HG02885 (cell line): ENCODE results near the gene CCDC9B.

Source experiments
- ATAC-seq: cut with Tn5 transposase; IDR thresholded peaks from one replicate; pipeline ENCODE4 v1.9.1; 2021; ENCODE audit warnings: mild to moderate bottlenecking; ENCODE audit not compliant: unreplicated experiment, poor library complexity

CCDC9B gene

GRCh38 chr15:40296561-40297230 is 44.0 kb downstream of the CCDC9B start:
- ATAC-seq, result no peak

GRCh38 chr15:40295877-40296560 is 44.7 kb downstream of the CCDC9B start:
- ATAC-seq, result no peak

DNA sequence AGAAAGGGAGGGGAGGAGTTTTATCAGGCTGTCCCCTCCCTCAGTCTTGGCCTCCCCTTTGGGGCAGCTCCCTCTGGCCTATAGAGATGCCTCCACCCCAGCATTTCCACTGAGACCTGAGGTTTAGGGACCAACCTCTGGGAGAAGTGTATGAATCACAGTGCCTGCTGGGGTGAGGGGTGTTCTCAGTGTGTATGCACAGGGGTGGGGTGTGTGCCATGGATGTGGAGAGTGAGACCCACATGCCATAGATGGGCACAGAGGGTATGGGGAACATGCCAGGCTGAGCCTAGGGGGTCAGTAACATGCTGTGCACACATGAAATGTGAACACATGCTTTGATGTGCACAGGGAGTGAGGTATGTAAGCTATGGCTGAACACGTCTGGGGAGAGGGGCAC is 45.4 kb downstream of the CCDC9B start:
- ATAC-seq, result no peak

- no peak for ATAC-seq
These were observed 46.5 kb downstream of the CCDC9B start for GRCh38 chr15:40293905-40294895.

DNA sequence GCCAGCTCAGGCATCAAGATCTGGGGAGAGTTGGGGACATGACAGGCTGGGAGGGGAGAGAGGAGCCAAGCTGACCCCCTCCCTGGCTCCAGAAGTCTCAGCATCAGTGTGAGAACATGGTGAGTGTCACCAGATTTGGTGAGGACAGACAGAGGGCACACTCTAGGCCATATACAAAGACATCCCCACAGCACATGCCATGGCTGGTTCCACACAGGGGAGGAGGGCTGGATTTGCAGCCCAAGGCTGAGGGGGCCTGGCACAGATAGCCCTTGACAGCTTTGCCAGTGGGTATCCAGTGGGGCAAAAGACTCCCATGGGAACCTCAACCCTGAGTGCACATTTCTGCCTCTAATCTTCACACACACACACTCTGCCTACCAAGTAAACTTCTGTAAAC is 47.7 kb downstream of the CCDC9B start:
- no peak for ATAC-seq

DNA sequence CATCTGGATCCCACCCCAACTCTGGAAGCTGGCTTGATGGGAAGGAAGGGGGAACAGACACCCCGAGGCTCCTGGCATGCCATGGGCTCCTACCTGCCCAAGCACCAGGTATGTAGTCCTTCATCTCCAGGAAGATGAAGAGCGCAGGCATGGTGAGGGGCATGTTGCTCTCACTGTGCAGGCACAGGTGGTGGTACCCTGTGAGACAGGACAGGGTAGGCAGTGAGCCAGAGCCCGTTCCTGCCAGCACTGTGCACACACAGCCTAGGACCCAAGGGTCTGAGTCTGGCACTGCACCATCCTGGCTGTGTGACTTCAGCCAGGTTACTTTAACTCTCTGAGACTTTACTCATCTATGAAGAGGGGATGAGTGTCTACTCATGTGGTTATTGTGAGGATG is 48.5 kb downstream of the CCDC9B start:
- ATAC-seq, result no peak

DNA sequence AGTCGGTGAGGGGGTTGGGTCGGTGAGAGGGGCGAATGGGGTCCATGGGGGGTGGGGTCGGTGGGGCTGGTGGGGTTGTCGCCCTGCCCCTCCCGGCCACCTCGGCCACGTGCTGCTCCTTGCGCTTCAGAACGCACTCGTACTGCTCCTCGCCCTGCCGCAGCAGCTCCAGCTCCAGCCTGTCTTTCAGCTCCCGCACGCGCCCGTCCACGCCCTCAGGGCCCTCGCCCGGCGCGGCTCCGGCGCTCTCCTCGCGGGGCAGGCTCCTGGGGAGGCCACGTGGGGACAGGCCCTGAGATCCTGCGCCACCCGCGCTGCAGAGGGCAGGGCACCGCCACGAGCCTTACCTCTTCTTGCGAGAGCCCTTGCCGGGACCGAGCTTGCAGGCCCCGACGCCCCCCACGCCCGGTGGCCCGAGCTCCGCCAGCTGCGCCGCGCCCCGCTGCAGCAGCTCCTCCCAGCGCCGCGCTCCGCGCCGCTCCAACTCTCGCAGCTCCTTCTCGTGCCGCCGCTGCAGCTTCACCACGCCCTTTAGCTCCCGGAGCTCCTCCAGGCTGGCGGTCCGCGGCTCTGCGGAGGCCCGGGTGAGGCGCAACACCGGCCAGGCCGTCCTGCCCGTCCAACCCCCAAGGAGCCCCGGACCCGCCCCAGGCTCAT is 49.7 kb downstream of the CCDC9B start:
- no peak for ATAC-seq

GRCh38 chr15:40290545-40290917 is 50.2 kb downstream of the CCDC9B start:
- ATAC-seq, result no peak

- no peak for ATAC-seq
These were observed 51.5 kb downstream of the CCDC9B start for GRCh38 chr15:40289140-40289775.

DNA sequence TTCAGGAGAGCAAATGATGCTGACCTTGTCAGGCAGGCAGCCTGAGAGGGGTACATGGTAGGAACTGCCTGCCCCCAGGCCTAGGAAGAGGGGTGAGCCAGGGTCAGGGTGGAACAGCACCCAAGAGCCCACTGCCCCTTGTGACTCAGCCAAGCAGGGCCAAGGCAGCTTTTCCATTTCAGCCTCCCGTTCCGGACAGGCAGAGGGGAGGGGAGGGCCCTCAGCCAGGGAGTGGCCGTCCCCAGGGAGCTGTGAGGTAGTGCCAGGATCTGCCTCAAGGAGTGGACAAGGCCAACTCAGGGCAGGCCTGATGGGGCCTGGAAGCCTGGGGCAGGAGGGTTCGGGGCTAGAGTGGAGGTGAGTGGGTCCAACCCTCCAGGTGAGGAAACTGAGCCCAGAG is 52.8 kb downstream of the CCDC9B start:
- ATAC-seq, result no peak

- ATAC-seq, result no peak
These were observed 53.2 kb downstream of the CCDC9B start for GRCh38 chr15:40287505-40287904.

GRCh38 chr15:40286794-40287193 is 53.9 kb downstream of the CCDC9B start:
- ATAC-seq, result no peak

DNA sequence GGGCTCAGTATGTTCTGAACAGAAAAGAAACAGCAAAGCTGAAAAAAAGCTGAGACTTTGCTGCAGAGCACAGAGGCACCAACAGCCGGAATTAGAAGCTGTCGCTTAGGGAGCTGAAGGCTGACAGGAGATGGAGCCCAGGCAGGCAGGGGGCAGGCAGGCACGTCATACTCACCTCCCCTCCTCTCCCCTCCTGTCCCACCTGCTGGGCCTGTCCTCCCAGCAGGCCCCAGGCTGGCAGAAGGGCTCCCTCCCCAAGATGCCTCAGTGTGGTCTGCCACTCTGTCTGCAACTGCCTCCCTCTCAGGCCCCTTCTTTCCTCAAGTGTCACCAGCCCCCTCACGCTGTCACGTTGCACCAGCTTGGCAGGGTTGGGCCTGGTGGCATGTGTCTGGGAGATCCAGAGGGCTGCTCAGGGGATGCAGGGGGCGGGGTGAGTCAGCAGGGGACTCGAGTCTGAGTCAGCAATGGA is 54.6 kb downstream of the CCDC9B start:
- ATAC-seq, result no peak

GRCh38 chr15:40285554-40286011 is 55.2 kb downstream of the CCDC9B start:
- ATAC-seq, result no peak

GRCh38 chr15:40285151-40285550 is 55.6 kb downstream of the CCDC9B start:
- ATAC-seq, result no peak

GRCh38 chr15:40283615-40284300 is 57.0 kb downstream of the CCDC9B start:
- no peak for ATAC-seq

DNA sequence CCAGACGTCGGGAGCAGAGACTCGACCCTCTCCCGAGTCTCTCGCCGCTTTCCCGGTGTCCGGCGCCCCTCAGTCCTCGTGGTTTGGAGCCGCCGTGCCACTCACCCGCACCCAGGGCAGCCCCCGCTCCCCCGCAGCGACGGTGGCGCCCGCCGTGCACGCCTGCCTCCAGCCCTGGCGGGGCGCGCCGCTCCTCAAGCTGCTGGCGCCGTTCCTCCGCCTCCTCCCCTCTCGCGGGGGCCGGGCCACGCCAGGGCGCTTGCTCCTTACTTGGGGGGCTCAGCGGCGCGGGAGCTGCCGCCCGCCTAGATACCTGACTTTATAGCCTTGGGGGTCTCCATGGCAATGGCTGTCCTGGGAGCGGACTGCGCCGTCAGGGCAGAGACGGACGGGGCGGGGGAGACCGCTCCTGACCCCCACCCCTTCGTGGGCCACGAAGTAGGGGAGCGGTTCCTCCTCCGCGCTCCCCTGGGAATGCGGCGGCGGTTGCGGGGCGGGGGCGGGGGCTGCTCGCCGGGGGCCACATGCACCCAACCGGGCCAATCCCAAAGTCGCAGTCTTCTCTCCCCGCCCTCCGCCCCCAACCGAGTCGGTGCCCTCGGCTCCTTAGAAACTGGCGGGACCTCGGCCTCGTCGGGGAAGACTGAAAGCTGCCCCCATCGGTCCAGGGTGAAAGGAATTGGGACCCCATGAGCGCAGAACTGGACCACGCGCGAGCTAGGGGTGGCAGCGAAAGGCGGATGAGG is 57.7 kb downstream of the CCDC9B start, which contains the start of gene ANKRD63:
Gene ANKRD63, minus strand, starts transcription at position 196 of the 746 bp plus-strand sequence. CDS start 478 bp downstream, outside the sequence.
- no peak for ATAC-seq

- ATAC-seq, result no peak
These were observed 58.4 kb downstream of the CCDC9B start for GRCh38 chr15:40282147-40282868.
